COLO668 (cell line): ENCODE measurements around the gene PSMD3.
"Not testable (repeated sequence)": the region's sequence is repeated elsewhere in the genome, so short reads cannot be mapped to it uniquely, and the experiment has no call there.

Experiments
- DNase-seq: peaks from one replicate; lab custom pipeline; 2025; ENCODE audit not compliant: unreplicated experiment; lab: John Stamatoyannopoulos, UW

PSMD3 gene

GRCh38 chr17:39980351-39981206 lies at the start of gene PSMD3:
Gene PSMD3 (plus strand): TSS chr17:39980807. CDS start chr17:39980971, 164 bp downstream.
- peak; percentile 98 for DNase-seq

- DNase-seq = no peak
Observed at GRCh38 chr17:39933912-39934311, 46.7 kb upstream of the PSMD3 start.

GRCh38 chr17:39934324-39934723 lies 46.3 kb upstream of the PSMD3 start:
- no peak for DNase-seq

GRCh38 chr17:39935909-39936308 lies 44.7 kb upstream of the PSMD3 start:
- no peak for DNase-seq

GRCh38 chr17:39937447-39937846 lies 43.2 kb upstream of the PSMD3 start:
- no peak for DNase-seq

GRCh38 chr17:39938140-39938869 lies 42.3 kb upstream of the PSMD3 start:
- DNase-seq = no peak

GRCh38 chr17:39939106-39939505 lies 41.5 kb upstream of the PSMD3 start:
- no peak for DNase-seq

- no peak for DNase-seq
Observed at GRCh38 chr17:39939588-39940419, 40.8 kb upstream of the PSMD3 start.

- DNase-seq = no peak
Observed at GRCh38 chr17:39943702-39944392, 36.8 kb upstream of the PSMD3 start.

GRCh38 chr17:39944393-39944711 lies 36.3 kb upstream of the PSMD3 start:
- no peak for DNase-seq

- no peak for DNase-seq
Observed at GRCh38 chr17:39946551-39947330, 33.9 kb upstream of the PSMD3 start.

GRCh38 chr17:39948489-39948828 lies 32.1 kb upstream of the PSMD3 start:
- DNase-seq = not testable (repeated sequence)

- no peak for DNase-seq
Observed at GRCh38 chr17:39949028-39949427, 31.6 kb upstream of the PSMD3 start.

- DNase-seq = no peak
Observed at GRCh38 chr17:39950871-39951348, 29.7 kb upstream of the PSMD3 start.

GRCh38 chr17:39951924-39952679 lies 28.5 kb upstream of the PSMD3 start:
- DNase-seq = no peak

GRCh38 chr17:39952680-39953470 lies 27.7 kb upstream of the PSMD3 start:
- DNase-seq = peak; percentile 89

GRCh38 chr17:39953471-39953888 lies 27.1 kb upstream of the PSMD3 start:
- DNase-seq = no peak

GRCh38 chr17:39954876-39955275 lies 25.7 kb upstream of the PSMD3 start:
- no peak for DNase-seq
